Heart left ventricle (tissue), 16 donors: ENCODE results near the gene ADAMTSL1. TPM values are rescaled to one million over a fixed set of nuclear protein-coding genes. Genes with fewer than 3 reads are reported as not detected.

ENCODE experiments used
- ATAC-seq, 4 donors: fragments of 200-7000 bp; cut with Tn5 transposase; one replicate each; pipeline ENCODE4 v1.9.1; 2020 to 2022; ENCODE audit warnings: moderate library complexity in 4 of 4, mild to moderate bottlenecking in 3 of 4, moderate number of reproducible peaks in 1 of 4
- DNase-seq, 5 donors: peaks; one replicate each; pipeline ENCODE4 v3.0.0-alpha.2; 2020
- H3K27ac ChIP-seq, 12 donors: fragments of 200-600 bp; sonication (generic) in 4 of 12; one replicate each; pipeline versions ENCODE4 v1.5.0 to v1.8.0; 2016 to 2022; ENCODE audit warnings: mild to moderate bottlenecking in 2 of 12
- H3K27me3 ChIP-seq, 9 donors: fragments of 200-600 bp; sonication (generic) in 2 of 9; one replicate each; pipeline versions ENCODE4 v1.5.1 to v1.8.0; 2016 to 2022; ENCODE audit warnings: mild to moderate bottlenecking in 3 of 9
- H3K36me3 ChIP-seq, 9 donors: fragments of 200-600 bp; sonication (generic) in 2 of 9; one replicate each; pipeline versions ENCODE4 v1.5.0 to v1.8.0; 2018 to 2022; ENCODE audit warnings: mild to moderate bottlenecking in 2 of 9
- H3K4me1 ChIP-seq, 12 donors: fragments of 200-600 bp; sonication (generic) in 4 of 12; one replicate each; pipeline versions ENCODE4 v1.5.0 to v1.8.0; 2016 to 2022; ENCODE audit warnings: mild to moderate bottlenecking in 3 of 12
- H3K4me3 ChIP-seq, 12 donors: fragments of 200-600 bp; sonication (generic) in 4 of 12; one replicate each; pipeline versions ENCODE4 v1.5.0 to v1.8.0; 2017 to 2022; ENCODE audit warnings: mild to moderate bottlenecking in 9 of 12, moderate library complexity in 4 of 12
- H3K9me3 ChIP-seq, 12 donors: fragments of 200-600 bp; sonication (generic) in 4 of 12; one replicate each; pipeline versions ENCODE4 v1.5.0 to v1.8.0; 2016 to 2022; ENCODE audit warnings: mild to moderate bottlenecking in 1 of 12
- CTCF ChIP-seq, 12 donors: fragments of 200-600 bp; sonication (generic) in 4 of 12; IDR thresholded peaks; one replicate each; pipeline versions ENCODE4 v1.5.0 to v1.8.0; 2018 to 2022; ENCODE audit warnings: antibody characterized with exemption in 12 of 12, mild to moderate bottlenecking in 5 of 12
- POLR2A ChIP-seq, 2 donors: fragments of 450-650 bp; IDR thresholded peaks; one replicate each; pipeline ENCODE4 v1.6.1; 2017; ENCODE audit warnings: antibody characterized with exemption in 2 of 2, mild to moderate bottlenecking in 2 of 2, moderate library complexity in 2 of 2
- WGBS, 4 donors: extraction: QIAGEN DNeasy Blood & Tissue Kit in 2 of 4; methylation state at CpG; one replicate each; pipeline versions ENCODE4 v1.1.5 to v1.1.7; 2013 to 2018; 5-methylcytosine and 5-hydroxymethylcytosine counted together
- intact Hi-C, 10 donors: fragments of 100-400 bp; cut with DNase I; formaldehyde crosslinking; loops; one replicate each; pipeline versions ENCODE4 v1.11.1 to v1.14.2; 2022
- polyA plus RNA-seq, 2 donors: library from polyadenylated mRNA; stranded (reverse); fragments of 200-250 nt; gene quantifications; one replicate each; pipeline ENCODE4 v1.2.3, GENCODE V29; 2013
- total RNA-seq, 9 donors: library from RNA; depleted of rRNA in 2 of 9; stranded (reverse); fragments of >200 nt in 2 of 9; fragmentation: NEBNext Ultra II Directional in 3 of 9; extraction: Animal tissue kit (Norgen Biotek cat#: 25700) in 3 of 9; gene quantifications; one replicate each; pipeline versions ENCODE4 v1.1.0 to v1.2.4, GENCODE V29; 2016 to 2023
- donor health status: ischemic (EF 13 %, LVEDD 7.1; RV severe dilation, severe dysfunction).
- donor health status: healthy with polysubstance abuse.
- donor health status: DM: no; HTN: yes; CAD: no.
- donor health status: DM: no; HTN: no; CAD: no.
- donor health status: ischemic (EF 25% LVEDD 6.9; RV normal size, moderate dysfunction).
- donor health status: ischemic (EF 25% LVEDD 5.7; RV mildly dilated, moderate dysfunction).
- donor health status: healthy.
- donor health status: DM: yes; HTN: yes; CAD: no.
- donor health status: ischemic (EF 35%, LVEDD 5.7; RV mildly dilated, moderate dysfunction).
- donor health status: nonischemic (EF 11% LVEDD 7.7; RV severe dilation, severe dysfunction).
- donor health status: DM: yes; HTN: yes; CAD: no.
- donor health status: PGD.
- donor health status: ischemic (EF 29% LVEDD 5.4; RV normal size, mild dysfunction).
- donor health status: nonischemic (EF 23%, LVEDD 6.1; RV moderate dilation, normal function).

The ADAMTSL1 gene
- total and polyA plus RNA-seq, 11 donors, result 0.46 to 4.7 (median 1.1) TPM

DNA sequence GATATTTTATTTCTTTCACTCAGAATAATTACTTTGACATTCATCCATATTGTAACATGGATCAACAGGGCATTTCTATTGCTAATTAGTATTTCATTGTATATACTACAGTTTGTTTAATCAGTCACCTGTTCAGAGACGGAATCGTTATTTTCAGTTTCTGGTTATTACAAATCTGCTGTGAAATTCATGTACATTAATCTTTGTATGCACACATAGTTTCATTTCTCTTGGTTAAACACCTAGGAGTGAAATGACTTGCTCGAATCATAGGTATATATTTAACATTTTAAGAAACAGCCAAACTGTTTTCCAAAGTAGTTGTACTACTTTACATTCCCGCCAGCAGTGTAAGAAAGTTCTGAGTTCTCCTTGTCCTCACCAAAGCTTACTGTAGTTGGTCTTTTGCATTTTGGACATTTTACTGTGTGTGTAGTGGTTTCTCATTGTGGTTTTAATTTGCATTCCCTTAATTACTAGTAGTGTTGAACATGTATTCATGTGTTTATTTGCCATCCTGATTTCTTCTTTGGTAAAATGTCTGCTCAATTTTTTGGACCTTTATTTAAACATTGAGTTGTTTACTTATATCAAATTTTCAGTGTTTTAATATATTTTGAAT lies 360.9 kb downstream of the ADAMTSL1 start:
- intact Hi-C loops, result loop anchor here in 1 of 10 donors (10.0 kb wide), 1 partner anchor 580 kb away; no protein-coding TSS in a partner anchor
- WGBS, 4 donors, result 95 to 97% (median 96%) methylated on average over 4 of the region's 4 CpGs

DNA sequence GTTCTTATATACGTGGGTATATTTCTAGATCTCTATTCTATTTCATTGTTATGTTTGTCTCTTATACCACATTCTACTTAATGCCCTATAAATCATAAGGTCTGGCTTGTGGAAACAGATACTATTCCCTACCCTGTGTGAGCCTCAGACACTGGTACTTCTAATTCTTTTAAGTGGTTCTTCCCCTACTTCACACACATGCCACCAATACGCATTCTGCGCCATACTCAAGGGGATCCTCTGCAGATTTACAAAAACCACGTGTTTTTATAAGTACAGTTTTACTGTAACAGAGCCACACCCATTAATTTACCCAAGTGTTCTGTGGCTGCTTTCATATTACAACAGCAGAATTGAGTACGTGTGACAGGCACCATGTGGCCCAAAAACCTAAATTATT lies 363.4 kb downstream of the ADAMTSL1 start:
- intact Hi-C loops, result loop anchor here in 1 of 10 donors (10.0 kb wide), 1 partner anchor 583 kb away; no protein-coding TSS in a partner anchor
- H3K9me3 ChIP-seq, result no peaks in the 10 kb centered on the region
- no peak overlapping the region for H3K4me3 ChIP-seq
- DNase-seq, result no peak
- 82 to 97% (median 92%) methylated on average over 5 of the region's 5 CpGs for WGBS, 4 donors
- no peaks in the 10 kb centered on the region for H3K27me3 ChIP-seq
- no peaks in the 10 kb centered on the region for H3K4me1 ChIP-seq
- no peak for ATAC-seq
- H3K27ac ChIP-seq, result no peak overlapping the region
- no peaks in the 10 kb centered on the region for H3K36me3 ChIP-seq
- TF ChIP-seq CTCF (IDR thresholded peaks at IDR 0.05) (no peak), POLR2A (IDR thresholded peaks at IDR 0.05) (no peak)

More for the DNA sequence above, 360.9 kb downstream of the ADAMTSL1 start:
- ATAC-seq (no peak), DNase-seq (no peak)
- TF ChIP-seq POLR2A (IDR thresholded peaks at IDR 0.05) (no peak), CTCF (IDR thresholded peaks at IDR 0.05) (no peak)
- peaks cover 0 to 4% (median 0%) of the 10 kb centered on the region in 9 donors for H3K36me3 ChIP-seq
- H3K27ac ChIP-seq, result no peak overlapping the region
- H3K4me3 ChIP-seq, result no peak overlapping the region
- H3K4me1 ChIP-seq, result no peaks in the 10 kb centered on the region
- H3K9me3 ChIP-seq, result no peaks in the 10 kb centered on the region
- no peaks in the 10 kb centered on the region for H3K27me3 ChIP-seq

- 75 to 87% (median 79%) methylated on average over 5 of the region's 5 CpGs for WGBS, 4 donors
- no peak overlapping the region for H3K4me3 ChIP-seq
- H3K4me1 ChIP-seq, result peaks cover 0 to 23% (median 9%) of the 10 kb centered on the region in 12 donors
- H3K36me3 ChIP-seq, result no peaks in the 10 kb centered on the region
- H3K27me3 ChIP-seq, result no peaks in the 10 kb centered on the region
- intact Hi-C loops, result no loop called here
- TF ChIP-seq CTCF (IDR thresholded peaks at IDR 0.05) (no peak), POLR2A (IDR thresholded peaks at IDR 0.05) (no peak)
- ATAC-seq (no peak), DNase-seq (no peak)
- no peak overlapping the region for H3K27ac ChIP-seq
- no peaks in the 10 kb centered on the region for H3K9me3 ChIP-seq
These were observed 373.8 kb downstream of the ADAMTSL1 start for GRCh38 chr9:18847576-18848275.

GRCh38 chr9:18848657-18849056 lies 374.7 kb downstream of the ADAMTSL1 start:
- no peak for ATAC-seq
- WGBS, 4 donors, result 63 to 84% (median 69%) methylated on average over 3 of the region's 3 CpGs

More at GRCh38 chr9:18848657-18849056, 374.7 kb downstream of the ADAMTSL1 start:
- Histone ChIP-seq H3K4me1 (peaks cover 0 to 23% (median 9%) of the 10 kb centered on the region in 12 donors), H3K36me3 (no peaks in the 10 kb centered on the region), H3K27me3 (no peaks in the 10 kb centered on the region), H3K4me3 (no peak overlapping the region), H3K9me3 (no peaks in the 10 kb centered on the region), H3K27ac (peak overlapping the region in 1 of 12 donors; percentile 19)
- TF ChIP-seq POLR2A (IDR thresholded peaks at IDR 0.05) (no peak), CTCF (IDR thresholded peaks at IDR 0.05) (no peak)
- intact Hi-C loops, result no loop called here
- no peak for DNase-seq
